IMR-90 (cell line): ENCODE data around the gene OSTF1. TPM values are rescaled to one million over a fixed set of nuclear protein-coding genes. Genes with fewer than 3 reads are reported as not detected.

Experiments used
- ATAC-seq: fragments of 200-7000 bp; cut with Tn5 transposase; 2 replicates; pipeline ENCODE4 v1.9.1; 2020; ENCODE audit warnings: low read depth, mild to moderate bottlenecking, moderate library complexity
- BruUV-seq: library from RNA; stranded (reverse); fragments of 400-500 nt; replicated peaks from 2 replicates; lab custom pipeline; 2021; lab: Mats Ljungman, UMichigan
- CTCF ChIA-PET: fragments of 300-600 bp; formaldehyde crosslinking; extraction: SDS; loops from one replicate; lab custom pipeline; 2021; ENCODE audit warnings: antibody characterized with exemption; lab: Yijun Ruan, JAX
- POLR2A ChIA-PET: fragments of 300-600 bp; sonication (Branson Sonifier 250); formaldehyde crosslinking; loops from one replicate; lab custom pipeline; 2022; ENCODE audit warnings: antibody characterized with exemption; ENCODE audit not compliant: unreplicated experiment; lab: Charles Lee
- DNase-seq: peaks from one replicate; pipeline ENCODE4 v3.0.0; 2013
- H2AFZ ChIP-seq: replicated peaks from 2 replicates; pipeline ENCODE3; 2013; ENCODE audit warnings: low read length, mild to moderate bottlenecking; ENCODE audit not compliant: poor library complexity
- H2AK5ac ChIP-seq: 2 replicates; pipeline ENCODE4 v1.6.1; 2013; ENCODE audit warnings: low read depth, low read length, inconsistent platforms
- H2AK9ac ChIP-seq: replicated peaks from 2 replicates; pipeline ENCODE3; 2013; ENCODE audit warnings: mild to moderate bottlenecking, low read depth, low read length, moderate library complexity; ENCODE audit not compliant: poor library complexity
- H2BK120ac ChIP-seq: 2 replicates; pipeline ENCODE4 v1.6.1; 2013; ENCODE audit warnings: low read depth, low read length, inconsistent platforms
- H2BK15ac ChIP-seq: 3 replicates; pipeline ENCODE4 v1.6.1; 2013; ENCODE audit warnings: low read depth, low read length, inconsistent platforms
- H2BK20ac ChIP-seq: 2 replicates; pipeline ENCODE4 v1.6.1; 2013; ENCODE audit warnings: low read depth, mild to moderate bottlenecking, inconsistent platforms, low read length, moderate library complexity
- H2BK5ac ChIP-seq: 2 replicates; pipeline ENCODE4 v1.6.1; 2013; ENCODE audit warnings: mild to moderate bottlenecking, low read depth, low read length, inconsistent platforms; ENCODE audit not compliant: poor library complexity, severe bottlenecking
- H3K14ac ChIP-seq: replicated peaks from 2 replicates; pipeline ENCODE4 v1.6.1; 2013; ENCODE audit warnings: low read depth, low read length, inconsistent platforms
- H3K18ac ChIP-seq: 2 replicates; pipeline ENCODE4 v1.6.1; 2013; ENCODE audit warnings: low read depth, low read length, control low read depth
- H3K23ac ChIP-seq: 2 replicates; pipeline ENCODE4 v1.6.1; 2013; ENCODE audit warnings: low read depth, low read length, inconsistent platforms
- H3K27ac ChIP-seq: 2 replicates; pipeline ENCODE4 v1.5.1; 2013; ENCODE audit warnings: mild to moderate bottlenecking, control low read depth, low read length; ENCODE audit not compliant: insufficient read depth
- H3K27me3 ChIP-seq: 2 replicates; pipeline ENCODE4 v1.6.1; 2013; ENCODE audit warnings: low read length; ENCODE audit not compliant: control insufficient read depth, insufficient read depth
- H3K36me3 ChIP-seq: 2 replicates; pipeline ENCODE4 v1.6.1; 2013; ENCODE audit warnings: low read length, mixed read lengths; ENCODE audit not compliant: control insufficient read depth, insufficient read depth
- H3K4ac ChIP-seq: 2 replicates; pipeline ENCODE4 v1.6.1; 2013; ENCODE audit warnings: low read depth, low read length, inconsistent platforms
- H3K4me1 ChIP-seq: 2 replicates; pipeline ENCODE4 v1.6.1; 2013; ENCODE audit warnings: low read length, mixed read lengths; ENCODE audit not compliant: control insufficient read depth, insufficient read depth
- H3K4me2 ChIP-seq: 2 replicates; pipeline ENCODE4 v1.6.1; 2013; ENCODE audit warnings: low read depth, mild to moderate bottlenecking, control low read depth, low read length, moderate library complexity
- H3K4me3 ChIP-seq: 2 replicates; pipeline ENCODE4 v1.5.1; 2013; ENCODE audit warnings: low read depth, mild to moderate bottlenecking, control low read depth, low read length, moderate library complexity; ENCODE audit not compliant: insufficient read depth
- H3K56ac ChIP-seq: 2 replicates; pipeline ENCODE4 v1.6.1; 2013; ENCODE audit warnings: low read length, inconsistent platforms; ENCODE audit not compliant: insufficient read depth; ENCODE audit errors: extremely low read depth
- H3K79me1 ChIP-seq, 2 experiments: 2 replicates each; pipeline ENCODE4 v1.6.1; 2013; ENCODE audit warnings: low read length in 2 of 2, inconsistent platforms in 1 of 2, low read depth in 1 of 2
- H3K9ac ChIP-seq: 2 replicates; pipeline ENCODE4 v1.6.1; 2013; ENCODE audit warnings: low read depth, low read length, control low read depth
- H3K9me1 ChIP-seq: 2 replicates; pipeline ENCODE4 v1.6.1; 2013; ENCODE audit warnings: low read length, inconsistent platforms; ENCODE audit not compliant: insufficient read depth
- H3K9me3 ChIP-seq: 2 replicates; pipeline ENCODE4 v1.6.1; 2013; ENCODE audit warnings: low read length; ENCODE audit not compliant: control insufficient read depth, insufficient read depth
- H4K20me1 ChIP-seq: 2 replicates; pipeline ENCODE4 v1.6.1; 2013; ENCODE audit warnings: low read length, inconsistent platforms; ENCODE audit not compliant: insufficient read depth
- H4K5ac ChIP-seq: 2 replicates; pipeline ENCODE4 v1.6.1; 2013; ENCODE audit warnings: mild to moderate bottlenecking, low read depth, low read length, control low read depth
- H4K8ac ChIP-seq, 2 experiments: 2 replicates each; pipeline ENCODE4 v1.6.1; 2013; ENCODE audit warnings: low read depth in 2 of 2, low read length in 2 of 2, control low read depth in 1 of 2, inconsistent platforms in 1 of 2
- H4K91ac ChIP-seq: 2 replicates; pipeline ENCODE4 v1.6.1; 2013; ENCODE audit warnings: low read depth, low read length, inconsistent platforms; ENCODE audit not compliant: insufficient read depth
- BHLHE40 ChIP-seq: fragments of 150-350 bp; IDR thresholded peaks from 2 replicates; pipeline ENCODE4 v1.6.1; 2016; ENCODE audit warnings: mild to moderate bottlenecking, low read depth, low read length
- CEBPB ChIP-seq: IDR thresholded peaks from 2 replicates; pipeline ENCODE4 v1.6.1; 2012; ENCODE audit warnings: low read depth, low read length, improper control_type of control experiment
- MAFK ChIP-seq: IDR thresholded peaks from 2 replicates; pipeline ENCODE4 v1.6.1; 2012; ENCODE audit warnings: low read depth, low read length, improper control_type of control experiment
- MAZ ChIP-seq: IDR thresholded peaks from 2 replicates; pipeline ENCODE4 v1.6.1; 2012; ENCODE audit warnings: low read depth, mild to moderate bottlenecking, low read length, improper control_type of control experiment, moderate library complexity, borderline replicate concordance
- MXI1 ChIP-seq: IDR thresholded peaks from 2 replicates; pipeline ENCODE4 v1.6.1; 2012; ENCODE audit warnings: low read depth, mild to moderate bottlenecking, low read length, moderate library complexity, borderline replicate concordance
- NFE2L2 ChIP-seq: fragments of 150-350 bp; IDR thresholded peaks from 2 replicates; pipeline ENCODE4 v1.6.1; 2016; ENCODE audit warnings: low read depth, mild to moderate bottlenecking, low read length
- RAD21 ChIP-seq: IDR thresholded peaks from 2 replicates; pipeline ENCODE4 v1.6.1; 2012; ENCODE audit warnings: low read length, improper control_type of control experiment
- RCOR1 ChIP-seq: IDR thresholded peaks from 2 replicates; pipeline ENCODE4 v1.6.1; 2012; ENCODE audit warnings: mild to moderate bottlenecking, low read length, improper control_type of control experiment; ENCODE audit not compliant: insufficient replicate concordance
- RFX5 ChIP-seq: IDR thresholded peaks from 2 replicates; pipeline ENCODE4 v1.8.0; 2012; ENCODE audit warnings: low read depth, mild to moderate bottlenecking, low read length, moderate library complexity
- SMC3 ChIP-seq: fragments of 150-350 bp; IDR thresholded peaks from 2 replicates; pipeline ENCODE4 v1.6.1; 2016; ENCODE audit warnings: low read depth, mild to moderate bottlenecking, antibody characterized with exemption, low read length, moderate library complexity
- USF2 ChIP-seq: fragments of 150-350 bp; IDR thresholded peaks from 2 replicates; pipeline ENCODE4 v1.6.1; 2017; ENCODE audit warnings: mild to moderate bottlenecking, antibody characterized with exemption, low read length, low read depth
- WGBS, 2 experiments: methylation state at CpG; one replicate each; pipeline versions ENCODE4 v1.1.5 to v1.1.7; 2013; ENCODE audit warnings: missing lambda C conversion rate in 2 of 2; ENCODE audit not compliant: insufficient read length in 1 of 2; ENCODE audit errors: extremely low coverage in 2 of 2; 5-methylcytosine and 5-hydroxymethylcytosine counted together
- dilution Hi-C: fragments of 300-500 bp; cut with HindIII; formaldehyde crosslinking; loops from one replicate; pipeline ENCODE4 v1.14.3; 2018; ENCODE audit warnings: low sequenced_read_pairs; ENCODE audit not compliant: unreplicated experiment
- in situ Hi-C: fragments of 300-500 bp; cut with MboI; formaldehyde crosslinking; loops from 3 replicates; pipeline ENCODE4 v1.14.3; 2019; ENCODE audit warnings: low sequenced_read_pairs, inconsistent platforms, mixed read lengths
- intact Hi-C: fragments of 100-400 bp; cut with micrococcal nuclease; formaldehyde crosslinking; loops from 2 replicates; pipeline ENCODE4 v1.10.0; 2022
- polyA plus RNA-seq, 3 experiments: library from polyadenylated mRNA; depleted of rRNA; stranded (reverse); fragments of >200 nt; gene quantifications; 2 replicates each; pipeline ENCODE4 v1.2.3, GENCODE V29; 2012; ENCODE audit warnings: low replicate concordance in 1 of 3
- total RNA-seq: library from RNA; depleted of rRNA; stranded (reverse); fragments of >200 nt; gene quantifications from 2 replicates; pipeline ENCODE4 v1.2.3, GENCODE V29; 2012
- TF ChIP-seq, protein P1 (sequence below): fragments of 150-350 bp; IDR thresholded peaks from 2 replicates; pipeline ENCODE4 v1.6.1; 2016; ENCODE audit warnings: low read depth, mild to moderate bottlenecking, low read length, moderate library complexity, borderline replicate concordance

The OSTF1 gene
- total and polyA plus RNA-seq, 2 of the 4 experiments (the other 2 are of a cell fraction): 17.1 to 41.6 TPM

DNA sequence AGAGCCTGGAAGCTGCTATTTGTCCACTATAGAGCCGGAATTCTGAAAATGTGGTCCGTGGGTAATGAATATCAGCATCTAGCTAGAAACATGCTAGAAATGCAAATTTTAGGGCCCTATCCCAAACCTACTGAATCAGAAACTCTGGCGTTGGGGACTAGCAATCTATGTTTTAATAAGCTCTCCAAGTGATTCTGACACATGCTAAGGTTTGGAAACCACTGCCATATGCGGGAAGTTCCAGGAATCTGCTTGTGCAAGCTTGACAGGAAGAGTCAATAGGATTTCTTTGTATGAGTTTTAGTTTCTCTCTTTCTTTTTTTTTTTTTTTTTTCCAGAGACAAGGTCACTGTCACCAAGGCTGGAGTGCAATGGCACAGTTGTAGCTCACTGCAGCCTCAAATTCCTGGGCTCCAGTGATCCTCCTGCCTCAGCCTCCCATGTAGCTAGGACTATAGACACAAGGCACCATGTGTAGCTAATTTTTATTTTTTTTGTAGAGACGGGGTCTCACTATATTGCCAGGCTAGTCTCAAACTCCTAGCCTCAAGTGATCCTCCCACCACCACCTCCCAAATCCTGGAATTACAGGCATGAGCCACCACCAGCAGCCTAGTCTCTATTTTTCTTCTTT, 33.8 kb upstream of the OSTF1 start:
- Histone ChIP-seq H2BK5ac (no peak overlapping the region), H3K4me3 (no peak overlapping the region), H3K9me3 (peaks cover 9% of the 10 kb centered on the region), H2AFZ (no peak overlapping the region), H2BK20ac (no peak overlapping the region), H3K27me3 (no peaks in the 10 kb centered on the region), H3K18ac (no peak overlapping the region), H2BK15ac (no peak overlapping the region), H3K4ac (no peak overlapping the region), H2AK5ac (no peak overlapping the region), H2BK120ac (no peak overlapping the region), H4K91ac (no peak overlapping the region), H3K36me3 (no peaks in the 10 kb centered on the region), H4K8ac (no peak overlapping the region), H4K20me1 (no peaks in the 10 kb centered on the region), H4K5ac (no peak overlapping the region), H3K27ac (no peak overlapping the region), H3K23ac (no peak overlapping the region), H3K79me1 (no peaks in the 10 kb centered on the region), H3K14ac (no peak overlapping the region), H3K4me1 (peaks cover 2% of the 10 kb centered on the region; the same call in 1 of the 2 replicates), H3K9me1 (no peaks in the 10 kb centered on the region), H3K4me2 (no peak overlapping the region), H3K56ac (no peak overlapping the region), H3K9ac (no peak overlapping the region), H2AK9ac (no peak overlapping the region)
- ChIA-PET CTCF (interaction anchor here (0.9 kb wide), 1 partner anchor 15 kb away, joined by 4 read pairs; no protein-coding TSS in a partner anchor), POLR2A (no interaction called here)
- intact Hi-C loops (no loop called here), in situ Hi-C loops (no loop called here), dilution Hi-C loops (no loop called here)
- ATAC-seq: no peak
- TF ChIP-seq MAZ (no peak), BHLHE40 (no peak), CEBPB (no peak), MXI1 (no peak), RCOR1 (no peak), MAFK (no peak), NFE2L2 (no peak), SMC3 (no peak), RFX5 (no peak), RAD21 (no peak), USF2 (no peak)
- TF ChIP-seq, protein P1, sequence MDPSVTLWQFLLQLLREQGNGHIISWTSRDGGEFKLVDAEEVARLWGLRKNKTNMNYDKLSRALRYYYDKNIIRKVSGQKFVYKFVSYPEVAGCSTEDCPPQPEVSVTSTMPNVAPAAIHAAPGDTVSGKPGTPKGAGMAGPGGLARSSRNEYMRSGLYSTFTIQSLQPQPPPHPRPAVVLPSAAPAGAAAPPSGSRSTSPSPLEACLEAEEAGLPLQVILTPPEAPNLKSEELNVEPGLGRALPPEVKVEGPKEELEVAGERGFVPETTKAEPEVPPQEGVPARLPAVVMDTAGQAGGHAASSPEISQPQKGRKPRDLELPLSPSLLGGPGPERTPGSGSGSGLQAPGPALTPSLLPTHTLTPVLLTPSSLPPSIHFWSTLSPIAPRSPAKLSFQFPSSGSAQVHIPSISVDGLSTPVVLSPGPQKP: no peak
- BruUV-seq: no TSS peak
- WGBS, 2 experiments: no CpG with 5 or more reads among the region's 5 CpGs
- DNase-seq: peak; percentile 25
